NCI-H146 (cell line): ENCODE results near the gene MRC1.

Experiments
- DNase-seq: peaks from one replicate; lab custom pipeline; 2025; lab: John Stamatoyannopoulos, UW

Gene MRC1

DNA sequence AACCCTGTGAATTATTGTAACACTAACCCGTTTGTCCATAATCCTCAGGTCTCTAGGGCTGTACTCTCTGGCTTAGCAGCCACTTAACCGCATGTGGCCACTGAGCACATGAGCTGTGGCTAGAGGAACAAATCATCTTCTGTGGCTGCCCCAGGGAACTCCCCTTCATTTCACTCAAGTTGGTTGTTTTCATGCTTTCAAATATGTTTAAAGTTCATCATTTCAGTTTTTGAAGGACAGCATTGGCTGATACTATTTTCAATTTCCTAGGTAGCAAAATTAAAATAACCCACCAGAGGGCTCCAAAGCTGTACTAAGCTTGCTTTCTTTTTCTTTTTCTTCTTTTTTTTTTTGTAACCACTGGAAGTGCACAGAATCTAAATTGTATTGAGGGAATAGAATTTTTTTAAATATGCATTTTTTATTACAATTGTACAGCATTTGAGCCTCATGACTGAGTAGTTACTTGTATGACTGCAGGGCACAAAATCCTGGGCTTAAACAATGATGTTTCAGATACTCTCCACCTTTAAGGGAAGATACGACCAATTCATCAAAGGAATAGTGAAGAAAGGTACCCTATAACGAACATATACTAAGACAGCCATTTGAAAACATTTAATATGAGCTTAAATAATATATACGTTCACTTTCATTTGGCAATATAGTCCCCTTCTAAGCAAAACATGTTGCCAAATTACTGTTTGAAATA is 38.6 kb downstream of the MRC1 start:
- no peak for DNase-seq

DNA sequence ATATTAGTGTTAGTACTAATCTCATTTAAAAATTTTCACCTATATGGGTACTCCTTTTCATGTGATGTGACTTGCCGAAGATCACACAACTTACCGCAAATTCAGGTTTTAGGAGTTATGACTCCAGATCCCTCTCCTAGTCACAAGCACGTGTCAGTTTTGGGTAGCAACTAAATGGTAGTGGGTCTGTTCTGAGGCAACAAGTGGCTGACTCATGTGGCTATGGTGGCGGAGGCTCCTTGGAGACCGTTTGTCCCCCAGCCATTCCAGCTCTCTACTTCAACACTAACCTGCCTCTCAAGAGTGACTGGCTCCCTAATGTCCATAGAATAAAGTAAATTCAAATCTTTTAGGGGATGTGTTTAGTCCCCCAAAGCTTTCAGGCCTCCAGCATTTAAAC is 39.5 kb downstream of the MRC1 start:
- DNase-seq, result no peak

DNA sequence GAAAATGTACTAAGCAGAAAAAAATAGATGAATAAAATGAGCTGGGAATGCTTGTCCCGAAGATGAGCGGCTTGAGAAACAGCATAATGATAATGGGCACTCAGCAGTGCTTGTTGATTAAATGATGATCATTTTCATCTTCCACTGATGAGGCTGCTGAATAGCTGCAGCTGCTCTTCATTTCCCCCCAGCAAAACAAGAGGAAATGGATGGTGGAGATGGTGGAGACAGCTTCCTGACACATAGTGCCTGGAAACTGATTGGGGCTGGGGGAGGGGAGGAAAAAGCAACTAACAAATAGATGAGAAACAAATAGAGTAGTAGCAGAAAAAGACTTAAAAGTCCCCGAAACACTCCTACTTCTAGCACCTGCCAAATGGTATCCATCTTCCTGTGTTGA is 41.4 kb downstream of the MRC1 start:
- no peak for DNase-seq

DNA sequence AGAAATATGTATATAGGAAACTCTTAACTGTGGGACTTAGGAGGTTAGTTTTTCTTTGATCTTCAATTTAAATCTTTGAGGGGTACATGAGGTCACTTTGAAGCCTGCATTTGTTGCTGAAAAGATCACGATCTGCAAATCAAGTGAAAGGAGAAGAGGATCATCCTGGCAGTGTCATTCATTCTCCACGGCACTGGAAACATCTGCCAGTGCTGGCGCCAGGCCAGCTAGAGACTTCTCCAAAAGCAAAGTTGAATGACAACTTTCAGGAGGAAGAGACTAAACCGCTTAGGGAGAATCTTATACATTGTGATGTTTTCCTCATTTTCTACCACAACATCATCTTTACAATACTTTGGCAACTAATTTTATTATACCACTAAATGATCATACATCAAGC is 42.5 kb downstream of the MRC1 start:
- no peak for DNase-seq

DNA sequence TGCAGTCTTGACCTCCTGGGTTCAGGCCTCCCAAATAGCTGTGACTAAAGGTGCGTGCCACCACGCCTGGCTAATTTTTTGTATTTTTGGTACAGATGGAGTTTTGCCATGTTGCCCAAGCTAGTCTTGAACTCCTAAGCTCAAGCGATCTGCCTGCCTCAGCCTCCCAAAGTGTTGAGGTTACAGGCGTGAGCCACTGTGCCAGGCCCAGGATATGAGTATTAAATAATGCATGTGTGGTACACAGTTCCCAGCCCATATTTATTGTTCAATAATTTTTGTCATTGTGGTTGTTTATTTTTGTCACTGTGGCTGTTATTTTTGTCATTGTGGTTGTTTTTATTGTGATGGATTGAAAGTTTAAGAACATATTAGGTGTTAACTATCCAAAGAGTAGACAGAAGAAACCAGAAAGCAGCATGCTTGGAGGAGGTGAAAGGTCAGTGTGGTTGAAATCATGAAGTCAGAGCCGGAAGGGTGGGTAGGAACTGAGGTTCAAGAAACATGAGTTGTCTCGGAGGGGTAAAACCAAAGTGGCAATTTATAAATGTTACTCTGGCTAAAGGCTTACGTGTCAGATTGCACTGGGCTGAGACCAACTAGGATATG is 45.0 kb downstream of the MRC1 start:
- DNase-seq, result no peak

DNA sequence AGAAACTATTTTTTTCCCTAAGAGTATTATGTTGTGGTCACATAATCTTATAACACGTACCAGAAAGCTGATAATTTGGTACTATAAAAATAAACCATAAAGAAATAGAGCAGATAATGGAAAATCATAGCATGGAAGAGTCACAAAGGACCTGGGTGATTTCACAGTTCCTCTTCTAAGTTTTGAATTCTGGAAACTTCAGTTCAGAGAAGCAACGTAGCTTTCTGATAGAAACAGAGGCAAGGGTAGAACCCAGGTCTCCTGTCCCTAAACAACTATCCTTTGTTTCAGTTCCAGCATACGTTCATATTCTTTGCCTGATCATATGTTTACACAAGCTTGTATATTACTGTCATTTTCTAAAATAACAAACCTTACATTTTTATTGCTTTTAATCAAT is 47.9 kb downstream of the MRC1 start:
- DNase-seq, result no peak

DNA sequence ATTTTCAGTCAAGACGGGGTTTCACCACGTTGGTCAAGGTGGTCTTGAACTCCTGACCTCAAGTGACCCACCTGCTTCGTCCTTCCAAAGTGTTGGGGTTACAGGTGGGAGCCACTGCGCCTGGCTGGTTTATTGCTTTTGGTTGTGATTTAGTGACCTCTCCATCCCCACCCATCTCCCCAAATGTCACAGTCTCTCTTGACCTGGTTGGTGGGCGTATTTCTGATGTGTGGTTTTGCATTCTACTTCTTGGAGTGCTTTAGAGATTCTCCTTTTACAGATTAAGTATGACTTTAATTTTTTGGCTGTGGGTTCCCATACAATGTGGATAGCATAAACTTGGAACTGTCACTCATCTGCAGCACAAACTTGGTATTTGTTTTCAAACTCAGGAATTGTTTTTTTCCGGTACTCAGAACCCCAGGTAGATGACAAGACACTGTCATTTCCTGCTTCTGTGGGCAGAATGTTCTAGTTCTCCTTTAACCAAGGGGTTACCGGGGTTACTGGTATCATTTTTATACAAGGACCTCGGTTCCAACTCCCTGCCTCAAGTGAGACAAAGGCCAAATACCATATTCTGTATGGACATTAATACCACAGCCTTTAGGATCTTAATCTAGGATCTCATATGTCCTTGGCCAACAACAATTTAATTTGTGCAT is 50.5 kb downstream of the MRC1 start:
- DNase-seq, result no peak

DNA sequence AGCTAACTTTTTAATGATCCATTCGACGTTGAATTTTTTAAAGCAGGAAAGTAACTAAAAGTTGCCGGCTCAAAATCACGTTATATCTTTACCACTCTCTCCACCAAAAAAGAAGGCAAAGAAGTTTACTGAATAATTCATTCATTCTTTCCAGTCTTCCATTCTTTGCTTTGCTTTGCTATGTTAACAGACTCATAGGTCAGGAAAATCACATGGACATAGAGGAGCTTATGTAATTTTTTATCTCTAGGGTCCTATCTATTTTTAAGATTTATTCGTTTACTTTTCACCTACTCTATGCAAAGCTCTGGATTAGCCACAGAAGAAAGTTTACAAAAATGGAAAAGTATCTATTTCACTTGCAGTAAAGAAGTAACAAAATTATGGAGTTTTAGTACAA is 52.6 kb downstream of the MRC1 start:
- no peak for DNase-seq

DNA sequence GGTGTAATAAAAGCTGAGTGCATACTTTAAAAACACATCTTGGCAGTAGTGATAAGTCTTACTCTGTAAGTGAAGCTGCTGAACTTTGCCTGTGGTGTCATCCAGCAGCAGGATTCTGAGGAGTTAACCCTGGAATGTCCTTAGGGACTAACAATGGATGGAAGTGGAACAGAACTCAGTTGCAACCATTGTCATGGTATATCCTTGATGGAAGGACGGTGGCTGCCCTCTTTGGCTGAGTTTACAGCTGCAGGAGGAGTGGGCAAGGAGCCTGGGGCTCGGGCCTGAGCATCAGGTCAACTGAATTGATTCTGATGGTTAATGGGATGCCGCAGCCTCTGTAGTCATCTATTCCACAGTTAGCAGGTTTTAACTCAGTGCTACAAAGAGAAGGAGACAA is 56.2 kb downstream of the MRC1 start:
- no peak for DNase-seq

DNA sequence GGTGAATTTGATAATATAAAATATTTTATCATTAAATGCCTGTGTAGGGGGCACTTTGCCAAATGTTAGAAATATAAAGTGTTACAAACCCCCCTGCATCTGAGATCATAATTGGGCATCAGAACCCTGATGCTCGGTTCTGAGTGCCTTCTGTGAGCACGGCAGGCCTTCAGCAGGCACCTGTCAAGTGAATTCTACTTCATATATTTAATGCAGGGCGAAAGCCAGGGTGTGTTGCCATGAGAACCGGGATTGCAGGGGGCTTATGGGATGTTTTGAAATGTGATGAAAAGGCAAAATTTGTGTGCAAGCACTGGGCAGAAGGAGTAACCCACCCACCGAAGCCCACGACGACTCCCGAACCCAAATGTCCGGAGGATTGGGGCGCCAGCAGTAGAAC is 57.2 kb downstream of the MRC1 start:
- no peak for DNase-seq

DNA sequence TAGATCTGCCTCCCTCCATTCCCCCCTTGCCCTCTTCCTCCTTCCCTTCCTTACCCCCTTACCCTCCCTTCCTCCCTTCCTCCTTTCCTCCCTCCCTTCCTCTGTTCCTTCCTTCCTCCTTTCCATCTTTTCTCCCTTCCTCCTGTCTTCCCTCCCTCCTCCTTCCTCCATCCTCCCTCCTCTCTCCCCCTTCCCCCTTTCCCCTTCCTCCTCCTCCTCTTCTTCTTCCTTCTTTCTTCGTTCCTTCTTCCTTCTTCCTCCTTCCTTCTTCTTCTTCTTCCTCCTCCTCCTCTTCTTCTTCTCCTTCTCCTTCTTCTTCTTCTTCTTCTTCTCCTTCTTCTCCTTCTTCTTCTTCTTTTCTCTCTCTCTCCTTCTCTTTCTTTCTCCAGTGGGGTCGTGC is 57.9 kb downstream of the MRC1 start:
- DNase-seq, result no peak

DNA sequence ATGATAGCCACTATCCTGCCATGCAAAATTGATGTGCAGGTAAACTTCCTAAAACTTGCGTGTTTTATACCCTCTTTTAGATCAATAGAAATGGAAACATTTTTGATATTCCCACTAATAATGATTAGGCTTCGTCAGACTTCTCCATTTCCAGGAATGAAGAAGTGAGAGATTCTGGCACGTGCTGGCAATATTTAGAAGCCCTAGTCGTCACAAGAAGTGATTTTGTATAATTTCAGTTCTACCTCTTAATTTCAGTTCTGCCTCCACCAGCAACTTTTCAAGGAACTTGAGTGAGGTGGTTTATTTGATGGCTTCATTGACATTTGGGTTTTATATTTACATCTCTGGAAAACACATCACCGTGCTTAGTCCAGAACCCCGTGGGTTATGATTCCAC is 61.9 kb downstream of the MRC1 start:
- no peak for DNase-seq

DNA sequence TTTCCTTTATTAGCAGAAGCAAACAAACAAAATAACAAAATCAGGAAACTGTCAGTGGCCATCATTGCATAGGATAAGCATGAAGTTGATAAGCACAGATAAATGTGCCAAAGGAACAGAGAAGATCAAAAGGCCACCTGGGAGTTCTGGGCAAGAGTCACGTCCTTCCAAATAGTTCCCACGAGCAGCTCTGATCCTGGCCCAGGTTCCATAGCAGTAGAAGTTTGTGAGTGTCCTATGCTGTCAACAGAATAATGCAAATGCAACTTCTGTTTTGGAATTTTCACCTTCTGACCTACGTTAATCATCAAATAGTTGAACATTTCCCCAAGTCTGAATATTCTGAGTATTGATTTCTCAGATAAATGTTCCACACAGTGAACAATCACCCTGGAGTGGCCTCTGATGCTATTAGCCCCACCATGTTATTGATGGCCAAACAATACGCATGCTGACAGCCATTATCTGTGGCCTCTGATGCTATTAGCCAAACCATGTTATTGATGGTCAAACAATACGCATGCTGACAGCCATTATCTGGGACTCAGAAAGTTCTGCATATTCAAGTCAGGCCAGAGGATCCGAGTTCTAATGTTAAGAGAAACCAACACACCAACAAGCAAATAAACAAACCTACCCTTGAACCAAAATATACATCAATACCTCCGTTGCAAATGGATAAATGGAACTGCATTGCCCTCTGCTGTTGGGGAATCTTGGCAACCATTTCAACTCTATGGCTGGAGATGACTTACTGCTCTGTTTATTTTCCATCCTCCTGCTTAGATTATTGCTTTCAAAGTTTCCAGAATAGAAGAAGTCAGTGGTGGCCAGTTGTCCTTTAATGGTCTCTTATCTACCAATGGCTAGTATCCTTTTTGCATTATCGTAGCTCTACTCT is 63.3 kb downstream of the MRC1 start:
- no peak for DNase-seq

DNA sequence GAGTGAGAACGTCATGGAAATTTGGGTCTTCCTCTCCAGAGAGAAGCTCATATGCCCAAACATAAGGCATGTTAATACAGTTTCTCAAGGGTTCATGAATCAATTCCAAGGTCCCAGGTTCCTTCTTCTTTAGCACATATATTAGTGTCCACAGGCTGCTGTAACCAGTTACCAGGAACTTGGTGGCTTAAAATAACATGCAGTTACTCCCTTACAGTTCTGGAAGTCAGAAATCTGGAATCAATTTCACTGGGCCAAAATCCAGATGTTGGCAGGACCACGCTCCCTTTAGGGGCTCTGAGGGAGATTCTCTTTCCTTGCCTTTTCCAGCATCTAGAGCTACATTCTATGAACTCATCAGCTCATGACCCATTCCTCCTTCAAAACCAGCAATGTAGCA is 64.8 kb downstream of the MRC1 start:
- no peak for DNase-seq

DNA sequence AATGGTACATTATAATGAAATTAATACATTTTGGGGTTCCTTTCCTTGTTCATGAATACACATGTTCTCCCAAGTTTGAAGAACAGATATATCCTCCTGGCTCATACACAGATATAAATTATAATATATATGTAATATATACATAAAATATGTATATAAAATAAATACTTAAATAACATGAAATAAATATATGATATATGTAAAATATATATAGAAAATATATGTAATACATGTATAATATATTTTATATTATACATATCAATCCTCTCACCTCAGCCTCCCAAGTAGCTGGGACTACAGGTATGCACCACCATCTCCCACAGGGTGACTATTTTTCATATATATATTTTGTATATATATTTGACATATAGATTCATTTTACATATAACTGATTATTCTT is 68.0 kb downstream of the MRC1 start:
- DNase-seq, result no peak

DNA sequence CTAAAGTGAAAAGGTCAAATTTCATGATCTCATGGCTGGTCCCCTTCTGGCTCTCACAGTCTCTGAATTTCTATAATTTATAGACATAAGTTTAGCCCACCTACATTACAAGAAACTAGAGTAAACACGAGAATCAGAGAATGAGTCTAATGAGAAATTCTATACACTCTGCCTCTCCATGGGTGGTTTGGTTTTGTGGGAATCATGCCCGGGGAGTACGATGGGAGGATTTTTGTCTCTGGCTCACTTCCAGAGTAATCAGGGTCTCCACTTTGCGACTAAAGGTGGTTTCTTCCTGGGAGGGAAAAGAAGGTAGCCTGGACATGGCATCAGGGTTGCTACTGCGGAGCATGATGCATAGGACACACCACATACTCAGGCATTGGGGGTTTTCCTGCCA is 69.7 kb downstream of the MRC1 start:
- no peak for DNase-seq

DNA sequence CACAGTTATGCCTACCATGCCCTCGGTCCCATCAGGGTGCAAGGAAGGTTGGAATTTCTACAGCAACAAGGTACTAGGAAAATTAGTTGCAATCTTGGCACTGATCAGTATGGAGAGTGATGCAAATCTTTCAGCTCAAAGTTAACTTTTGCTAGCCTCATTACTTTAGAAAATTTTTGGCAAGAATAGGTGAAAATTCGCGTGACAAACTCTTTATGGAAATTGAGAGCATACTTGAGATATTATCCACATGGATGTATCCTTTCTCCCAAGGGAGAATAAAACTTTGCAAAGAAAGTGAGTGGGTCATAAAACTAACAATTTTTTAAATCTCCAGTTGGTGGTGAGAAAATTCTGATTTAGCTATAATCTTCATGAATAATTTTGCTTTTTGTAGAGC is 71.5 kb downstream of the MRC1 start:
- no peak for DNase-seq

DNA sequence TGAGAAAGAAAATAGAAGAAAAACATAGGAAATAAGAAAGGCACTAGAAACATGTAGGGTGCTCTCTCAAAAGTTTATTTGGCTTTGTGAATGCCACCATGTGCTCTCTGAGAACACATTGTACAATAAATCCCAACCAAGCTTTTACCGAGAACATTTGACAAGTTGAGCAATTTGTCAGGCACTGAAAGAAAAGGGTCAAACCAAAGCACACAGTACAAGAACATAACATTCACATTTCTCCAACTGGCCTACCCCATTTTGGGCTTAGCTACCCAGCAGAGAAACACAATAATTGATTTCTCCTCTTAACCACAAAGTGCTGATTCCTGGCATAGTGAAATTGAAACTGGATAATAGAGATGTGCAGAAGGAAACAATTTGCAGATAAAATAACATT is 73.4 kb downstream of the MRC1 start:
- no peak for DNase-seq

DNA sequence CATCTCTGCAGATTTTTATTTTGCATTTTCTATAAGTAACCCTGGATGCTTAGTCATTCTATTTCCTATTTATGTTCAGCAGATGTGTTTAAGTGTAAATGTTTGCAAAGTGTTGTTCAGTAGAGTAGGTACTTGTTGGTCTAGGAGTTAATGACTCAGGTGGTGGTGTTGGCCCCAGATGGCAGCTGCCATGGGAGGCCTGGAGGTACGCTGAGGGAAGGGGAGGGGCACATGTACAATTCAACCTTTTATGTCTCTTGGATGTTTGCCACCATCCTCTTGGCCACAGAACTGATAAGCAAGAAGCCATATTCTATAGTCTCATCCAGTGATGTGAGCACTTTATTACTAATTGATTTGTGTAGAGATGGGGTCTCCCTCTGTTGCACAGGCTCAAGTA is 74.5 kb downstream of the MRC1 start:
- DNase-seq, result no peak

DNA sequence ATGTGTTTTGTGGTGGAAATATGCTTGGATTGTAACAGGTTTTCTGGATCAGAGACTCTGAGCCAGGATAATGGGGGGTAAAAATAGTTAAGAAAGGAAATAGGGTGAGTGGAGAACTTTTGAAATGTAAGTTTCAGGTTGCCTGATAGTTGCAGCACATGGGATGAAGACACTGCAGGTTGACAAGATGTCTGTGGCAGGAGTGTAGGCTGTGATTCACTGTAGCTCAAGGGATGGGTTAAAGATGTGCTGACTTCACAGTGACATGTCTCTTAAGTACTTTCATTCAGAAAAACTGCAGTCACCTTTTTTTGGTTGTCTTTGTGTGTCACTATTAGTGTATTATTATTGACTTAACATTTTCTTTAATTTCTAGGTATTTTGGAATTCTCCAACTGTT is 79.0 kb downstream of the MRC1 start:
- DNase-seq, result no peak

DNA sequence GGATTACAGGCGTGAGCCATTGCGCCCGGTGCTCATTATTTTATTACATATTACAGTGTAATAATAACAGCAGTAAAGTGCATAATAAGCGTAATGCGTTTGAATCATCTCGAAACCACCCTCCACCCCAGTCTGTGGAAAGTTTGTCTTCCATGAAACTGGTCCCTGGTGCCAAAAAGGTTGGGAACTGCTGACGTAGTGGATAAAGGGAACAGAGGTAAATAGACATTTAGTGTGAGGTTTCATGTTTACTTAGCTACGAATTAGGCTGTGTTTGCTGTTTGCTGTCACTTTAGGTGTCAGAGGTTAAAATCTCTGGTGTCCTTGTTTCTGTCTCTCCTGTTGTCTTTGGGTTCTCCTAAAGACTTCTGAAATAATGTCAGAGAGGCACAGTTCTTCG is 82.3 kb downstream of the MRC1 start:
- DNase-seq, result no peak

DNA sequence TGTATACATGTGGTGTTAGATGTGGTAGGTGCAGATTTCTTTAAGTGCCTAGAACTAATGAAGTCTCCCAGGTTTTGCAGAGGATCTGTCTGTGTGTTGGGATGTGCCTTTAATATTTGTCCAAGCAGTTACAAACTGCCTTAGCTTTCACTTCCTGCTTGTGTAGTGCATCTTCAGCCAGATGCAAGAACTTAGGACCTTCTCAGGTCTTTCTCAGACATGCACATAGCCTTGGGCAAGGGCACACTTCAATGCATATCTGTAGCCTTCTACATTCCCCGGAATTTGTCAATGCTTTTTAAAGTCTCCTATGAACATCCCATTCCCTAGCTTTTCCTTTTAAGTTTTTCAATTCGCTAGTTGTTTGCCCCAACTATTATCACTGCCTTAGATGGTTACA is 95.4 kb downstream of the MRC1 start:
- DNase-seq, result no peak

DNA sequence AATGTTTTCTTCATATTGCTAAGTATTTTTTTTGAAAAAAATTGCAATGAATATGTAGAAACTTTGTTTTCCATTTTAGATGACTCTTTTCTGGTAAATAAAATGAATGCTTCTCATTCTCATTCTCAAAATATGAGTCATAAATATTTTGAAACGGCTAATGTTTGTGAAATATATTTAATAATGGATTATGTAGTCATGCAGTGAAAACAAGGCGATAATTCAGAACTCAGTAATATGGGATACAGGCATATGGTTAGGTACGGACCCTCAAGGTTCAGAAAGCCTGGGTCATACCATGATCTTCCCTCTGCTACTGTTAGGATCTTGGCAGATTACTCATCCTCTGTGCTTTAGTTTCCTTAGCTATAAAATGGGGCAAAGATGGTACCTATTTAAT is 96.3 kb downstream of the MRC1 start:
- DNase-seq, result no peak
